Measurements from ENCODE around the gene FLT3.
A peak's percentile ranks its signal among the peaks of the same experiment; 100 is the strongest.
"Not testable (repeated sequence)": the region's sequence is repeated elsewhere in the genome, so short reads cannot be mapped to it uniquely, and the experiment has no call there.

Gene FLT3

GRCh38 chr13:28043224-28043623 lies 57.2 kb downstream of the FLT3 start:
- DNase-seq, result peak; percentile 52 to 61

GRCh38 chr13:28041501-28041900 lies 58.9 kb downstream of the FLT3 start:
- DNase-seq, result no peak

GRCh38 chr13:28041031-28041461 lies 59.3 kb downstream of the FLT3 start:
- peak; percentile 40 to 47 for DNase-seq

GRCh38 chr13:28037399-28037798 lies 63.0 kb downstream of the FLT3 start:
- DNase-seq, result peak; percentile 56 to 63

GRCh38 chr13:28035146-28035782 lies 65.1 kb downstream of the FLT3 start:
- peak in 1 of 2 donors; percentile 57 for DNase-seq

GRCh38 chr13:28033894-28034655 lies 66.3 kb downstream of the FLT3 start:
- no peak for DNase-seq

GRCh38 chr13:28032438-28032837 lies 67.9 kb downstream of the FLT3 start:
- DNase-seq, result peak; percentile 39 to 70

- peak; percentile 70 to 74 for DNase-seq
These were observed 68.5 kb downstream of the FLT3 start for GRCh38 chr13:28031896-28032288.

- peak; percentile 95 to 97 for DNase-seq
These were observed 69.0 kb downstream of the FLT3 start for GRCh38 chr13:28031220-28031895.

- no peak for DNase-seq
These were observed 72.6 kb downstream of the FLT3 start for GRCh38 chr13:28027607-28028364.

- DNase-seq, result no peak
These were observed 73.3 kb downstream of the FLT3 start for GRCh38 chr13:28027071-28027470.

GRCh38 chr13:28026508-28026907 lies 73.9 kb downstream of the FLT3 start:
- no peak for DNase-seq

- DNase-seq, result no peak
These were observed 77.4 kb downstream of the FLT3 start for GRCh38 chr13:28022848-28023518.

GRCh38 chr13:28014301-28014700 lies 86.1 kb downstream of the FLT3 start:
- DNase-seq, result peak; percentile 63 to 64

- DNase-seq, result no peak
These were observed 86.9 kb downstream of the FLT3 start for GRCh38 chr13:28013482-28013881.

GRCh38 chr13:28012896-28013295 lies 87.5 kb downstream of the FLT3 start:
- no peak for DNase-seq

GRCh38 chr13:28012383-28012782 lies 88.0 kb downstream of the FLT3 start:
- DNase-seq, result no peak

- no peak for DNase-seq
These were observed 90.3 kb downstream of the FLT3 start for GRCh38 chr13:28010046-28010445.

GRCh38 chr13:28005016-28005415 lies 95.4 kb downstream of the FLT3 start:
- DNase-seq, result not testable (repeated sequence)

GRCh38 chr13:28002886-28003698 lies 97.3 kb downstream of the FLT3 start:
- no peak for DNase-seq

GRCh38 chr13:28001837-28002473 lies 98.4 kb downstream of the FLT3 start:
- no peak for DNase-seq

All from inflammatory macrophage (primary cell).